Epithelial cell of prostate (primary cell): ENCODE measurements around the gene PCYT1B.

ENCODE experiments used
- DNase-seq: peaks from one replicate; pipeline ENCODE4 v3.0.0-alpha.2; 2011; ENCODE audit warnings: low read depth, low spot score
- H3K27ac ChIP-seq: fragments of 450-650 bp; 2 replicates; pipeline ENCODE4 v1.5.1; 2017; ENCODE audit warnings: mild to moderate bottlenecking

PCYT1B gene

DNA sequence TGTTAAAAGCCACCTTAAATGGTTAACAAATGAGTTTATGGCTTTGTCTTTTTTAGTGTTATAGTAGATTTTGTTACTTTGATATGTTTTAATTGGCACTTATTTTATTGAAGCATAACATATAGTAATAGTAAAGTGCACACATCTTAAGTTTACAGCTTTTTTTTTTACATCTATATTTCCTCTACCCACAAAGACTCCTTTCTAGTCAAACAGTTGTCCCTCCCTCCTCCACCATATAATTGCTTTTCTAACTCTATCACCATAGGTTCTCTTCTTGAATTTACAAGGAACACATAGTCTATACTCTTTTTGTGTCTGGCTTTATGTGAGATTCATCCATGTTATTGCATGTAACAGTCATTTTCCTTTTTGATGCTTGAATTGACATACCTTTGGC lies 110.6 kb downstream of the PCYT1B start:
- H3K27ac ChIP-seq: no peak overlapping the region
- DNase-seq: no peak

- no peak overlapping the region for H3K27ac ChIP-seq
- no peak for DNase-seq
These were observed 118.5 kb downstream of the PCYT1B start for GRCh38 chrX:24528605-24529004.

GRCh38 chrX:24526616-24527015 lies 120.5 kb downstream of the PCYT1B start:
- H3K27ac ChIP-seq: no peak overlapping the region
- DNase-seq: no peak

DNA sequence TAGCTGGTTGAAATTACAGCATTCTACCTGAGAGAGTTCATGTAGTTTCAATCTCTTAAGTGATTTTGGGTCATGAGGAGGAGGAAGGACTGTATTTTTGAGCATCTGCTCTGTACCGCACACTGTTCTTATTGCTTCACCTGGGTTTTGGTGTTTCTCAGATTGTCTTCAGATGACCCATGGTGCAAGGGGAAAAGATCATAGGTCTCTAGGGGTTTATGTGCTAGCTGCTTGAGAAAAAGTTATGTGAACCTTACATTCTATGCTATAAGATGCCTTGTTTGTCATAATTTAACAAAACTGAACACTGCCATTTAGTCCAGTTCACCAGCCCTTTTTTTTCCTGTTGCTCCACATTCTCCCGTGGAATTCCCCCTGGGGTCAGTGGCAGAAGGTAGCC lies 121.7 kb downstream of the PCYT1B start:
- DNase-seq: no peak
- no peak overlapping the region for H3K27ac ChIP-seq

- H3K27ac ChIP-seq: no peak overlapping the region
These were observed 126.7 kb downstream of the PCYT1B start for GRCh38 chrX:24520472-24520871.

GRCh38 chrX:24515447-24515846 lies 131.7 kb downstream of the PCYT1B start:
- H3K27ac ChIP-seq: no peak overlapping the region
- DNase-seq: no peak

More at GRCh38 chrX:24520472-24520871, 126.7 kb downstream of the PCYT1B start:
- no peak for DNase-seq

DNA sequence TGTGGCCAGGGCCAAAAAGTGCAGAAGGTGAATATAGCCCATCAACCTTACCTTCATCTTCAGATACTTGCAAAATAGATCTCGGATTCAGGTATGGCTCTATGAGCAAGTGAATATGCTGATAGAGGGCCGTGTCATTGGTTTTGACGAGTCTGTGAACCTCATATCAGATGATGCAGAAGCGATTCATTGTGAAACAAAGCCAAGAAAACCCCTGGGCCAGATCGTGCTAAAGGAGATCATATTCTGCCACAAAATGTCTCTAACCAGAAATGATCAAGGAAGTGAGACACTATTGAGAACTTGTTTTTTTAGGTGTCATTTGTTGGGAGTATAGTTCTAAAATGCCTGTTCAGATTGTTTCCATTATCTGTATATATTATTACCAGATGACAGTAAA lies 133.7 kb downstream of the PCYT1B start:
- no peak for DNase-seq

GRCh38 chrX:24508375-24508774 lies 138.8 kb downstream of the PCYT1B start:
- no peak for DNase-seq
- H3K27ac ChIP-seq: no peak overlapping the region

More for the DNA sequence above, 133.7 kb downstream of the PCYT1B start:
- no peak overlapping the region for H3K27ac ChIP-seq
